GM12878 (cell line): ENCODE data around the gene LHX2. TPM values are rescaled to one million over a fixed set of nuclear protein-coding genes. Genes with fewer than 3 reads are reported as not detected.

Experiments
- ATAC-seq: fragments of 200-7000 bp; cut with Tn5 transposase; 3 replicates; pipeline ENCODE4 v1.9.1; 2020; ENCODE audit warnings: mild to moderate bottlenecking, moderate library complexity
- BruUV-seq: library from RNA; stranded (reverse); fragments of 400-500 nt; replicated peaks from 2 replicates; lab custom pipeline; 2021; lab: Mats Ljungman, UMichigan
- CTCF ChIA-PET: fragments of 300-600 bp; sonication (Branson Sonifier 250); formaldehyde crosslinking; extraction: SDS; loops from one replicate; lab custom pipeline; 2021; ENCODE audit warnings: inconsistent platforms; lab: Yijun Ruan, JAX
- POLR2A ChIA-PET: fragments of 350-600 bp; formaldehyde crosslinking; extraction: SDS; loops from one replicate; lab custom pipeline; 2021; ENCODE audit warnings: inconsistent platforms; lab: Charles Lee
- RAD21 ChIA-PET: fragments of 300-600 bp; sonication (Branson Sonifier 250); formaldehyde crosslinking; loops from one replicate; lab custom pipeline; 2023; ENCODE audit warnings: antibody characterized with exemption; ENCODE audit not compliant: unreplicated experiment; lab: Charles Lee
- SMC1A ChIA-PET: fragments of 300-600 bp; sonication (Branson Sonifier 250); formaldehyde crosslinking; loops from one replicate; lab custom pipeline; 2023; ENCODE audit not compliant: unreplicated experiment, uncharacterized antibody; lab: Charles Lee
- DNase-seq: peaks from one replicate; pipeline ENCODE4 v3.0.0-alpha.2; 2011; ENCODE audit warnings: low read depth, low spot score
- FAIRE-seq: peaks from 3 replicates; lab custom pipeline; 2011; peaks lifted over from hg19 to GRCh38; lab: Jason Lieb, UNC
- H2AFZ ChIP-seq: 2 replicates; pipeline ENCODE4 v1.6.0; 2011; ENCODE audit warnings: low read depth, low read length, control low read depth; ENCODE audit not compliant: control insufficient read depth
- H3K27ac ChIP-seq: 2 replicates; pipeline ENCODE4 v1.5.1; 2011; ENCODE audit warnings: control low read depth; ENCODE audit not compliant: control insufficient read depth, insufficient read depth
- H3K27me3 ChIP-seq, 2 experiments: replicated peaks in 1 of 2; 2 replicates each; pipeline versions ENCODE4 v1.6.0 to v1.6.1; 2011; ENCODE audit warnings: low read length in 1 of 2; ENCODE audit not compliant: control insufficient read depth in 2 of 2, insufficient read depth in 2 of 2
- H3K36me3 ChIP-seq, 2 experiments: 2 replicates each; pipeline ENCODE4 v1.5.1; 2011; ENCODE audit warnings: low read length in 1 of 2; ENCODE audit not compliant: control insufficient read depth in 2 of 2, insufficient read depth in 2 of 2
- H3K4me1 ChIP-seq: 2 replicates; pipeline ENCODE4 v1.6.1; 2011; ENCODE audit warnings: mild to moderate bottlenecking, low read length, moderate library complexity, mixed read lengths; ENCODE audit not compliant: control insufficient read depth, insufficient read depth
- H3K4me2 ChIP-seq: 2 replicates; pipeline ENCODE4 v1.6.0; 2011; ENCODE audit warnings: control low read depth; ENCODE audit not compliant: control insufficient read depth, insufficient read depth
- H3K4me3 ChIP-seq: fragments of 200-600 bp; sonication (generic); 2 replicates; pipeline ENCODE4 v1.5.1; 2016
- H3K79me2 ChIP-seq: 2 replicates; pipeline ENCODE4 v1.6.0; 2011; ENCODE audit warnings: low read length; ENCODE audit not compliant: control insufficient read depth, insufficient read depth
- H3K9ac ChIP-seq: 2 replicates; pipeline ENCODE4 v1.8.0; 2011; ENCODE audit warnings: low read length, control low read depth, mixed read lengths; ENCODE audit not compliant: control insufficient read depth, insufficient read depth
- H3K9me3 ChIP-seq: replicated peaks from 3 replicates; pipeline ENCODE4 v1.5.1; 2011; ENCODE audit warnings: mild to moderate bottlenecking, low read length; ENCODE audit not compliant: control insufficient read depth, insufficient read depth
- H4K20me1 ChIP-seq: 2 replicates; pipeline ENCODE4 v1.6.0; 2011; ENCODE audit not compliant: control insufficient read depth, insufficient read depth
- BACH1 ChIP-seq: fragments of 450-650 bp; IDR thresholded peaks from 2 replicates; pipeline ENCODE4 v1.6.1; 2017; ENCODE audit warnings: mild to moderate bottlenecking, borderline replicate concordance
- BCL11A ChIP-seq: IDR thresholded peaks from 2 replicates; pipeline ENCODE4 v1.6.1; 2011; ENCODE audit warnings: low read depth, low read length
- BHLHE40 ChIP-seq, 2 experiments: fragments of 450-650 bp in 1 of 2; IDR thresholded peaks; 2 replicates each; pipeline ENCODE4 v1.6.1; 2011 to 2017; ENCODE audit warnings: low read depth in 2 of 2, borderline replicate concordance in 1 of 2, improper control_type of control experiment in 1 of 2, low read length in 1 of 2, mild to moderate bottlenecking in 1 of 2
- CBX5 ChIP-seq: sonication (generic); IDR thresholded peaks from 2 replicates; pipeline ENCODE4 v1.6.1; 2016; ENCODE audit warnings: low read depth, moderate library complexity, mild to moderate bottlenecking, inconsistent platforms
- EGR1 ChIP-seq, 2 experiments: IDR thresholded peaks; 1 replicate in 1 of 2; 2 replicates in 1 of 2; pipeline ENCODE4 v1.6.1; 2011 to 2012; ENCODE audit warnings: low read depth in 2 of 2, low read length in 2 of 2, borderline replicate concordance in 1 of 2, mild to moderate bottlenecking in 1 of 2, moderate library complexity in 1 of 2
- ETV6 ChIP-seq, 2 experiments: fragments of 450-650 bp in 1 of 2; IDR thresholded peaks in 1 of 2; conservative IDR thresholded peaks in 1 of 2; 2 replicates each; pipeline ENCODE4 v1.6.1; 2014; ENCODE audit warnings: antibody characterized with exemption in 1 of 2, borderline replicate concordance in 1 of 2, low read depth in 1 of 2, mild to moderate bottlenecking in 1 of 2, moderate library complexity in 1 of 2
- IRF5 ChIP-seq: fragments of 450-650 bp; IDR thresholded peaks from 2 replicates; pipeline ENCODE4 v1.6.1; 2017; ENCODE audit warnings: borderline replicate concordance
- LARP7 ChIP-seq: fragments of 450-650 bp; IDR thresholded peaks from 2 replicates; pipeline ENCODE4 v1.6.1; 2017; ENCODE audit warnings: mild to moderate bottlenecking
- MEF2B ChIP-seq: fragments of 450-650 bp; IDR thresholded peaks from 2 replicates; pipeline ENCODE4 v1.6.1; 2018; ENCODE audit warnings: mild to moderate bottlenecking, moderate library complexity; ENCODE audit not compliant: partially characterized antibody, poor library complexity, severe bottlenecking
- SMARCA5 ChIP-seq: fragments of 450-650 bp; IDR thresholded peaks from 2 replicates; pipeline ENCODE4 v1.6.1; 2017; ENCODE audit warnings: mild to moderate bottlenecking
- TAF1 ChIP-seq: IDR thresholded peaks from 2 replicates; pipeline ENCODE4 v1.6.1; 2011; ENCODE audit warnings: mild to moderate bottlenecking, low read depth, low read length, borderline replicate concordance
- ZBTB40 ChIP-seq: fragments of 450-650 bp; IDR thresholded peaks from 2 replicates; pipeline ENCODE4 v1.6.1; 2016; ENCODE audit warnings: mild to moderate bottlenecking, moderate library complexity, borderline replicate concordance
- WGBS: methylation state at CpG from one replicate; pipeline ENCODE4 v1.1.6; 2016; ENCODE audit warnings: low lambda C conversion rate; ENCODE audit not compliant: insufficient replicate concordance, insufficient coverage; ENCODE audit errors: missing lambda C conversion rate; 5-methylcytosine and 5-hydroxymethylcytosine counted together
- in situ Hi-C: fragments of 300-500 bp; cut with MboI; formaldehyde crosslinking; loops from 9 replicates; pipeline ENCODE4 v1.14.3; 2018; ENCODE audit warnings: mixed read lengths
- intact Hi-C: fragments of 100-400 bp; cut with micrococcal nuclease; formaldehyde crosslinking; loops from one replicate; pipeline ENCODE4 v1.14.2; 2022; ENCODE audit not compliant: unreplicated experiment
- polyA plus RNA-seq, 11 experiments: library from polyadenylated mRNA; depleted of rRNA in 4 of 11; unstranded in 6 of 11; stranded (reverse) in 5 of 11; fragments of >200 nt; fragmentation: Nextera tagmentation in 4 of 11; fragmentation: Illumina TruSeq in 1 of 11; extraction: Ambion mirVana in 4 of 11; extraction: Trizol in 1 of 11; gene quantifications; 1 replicate in 1 of 11; 2 replicates in 10 of 11; pipeline versions ENCODE4 v1.2.1 to v1.2.3, GENCODE V29; 2011 to 2016; ENCODE audit warnings: inconsistent platforms in 2 of 11, missing spikeins in 2 of 11, low read depth in 1 of 11
- total RNA-seq, 4 experiments: library from RNA; depleted of rRNA in 3 of 4; stranded (reverse); fragments of >200 nt in 3 of 4; fragmentation: Illumina TruSeq in 1 of 4; extraction: Trizol in 1 of 4; gene quantifications; 2 replicates each; pipeline versions ENCODE4 v1.2.1 to v1.2.3, GENCODE V29; 2013 to 2021

Gene LHX2
- total and polyA plus RNA-seq, 10 of the 15 experiments (the other 5 are each of a cell fraction or from before 2014, with no cell fraction given), result 0.82 to 69.8 (median 5.3) TPM

DNA sequence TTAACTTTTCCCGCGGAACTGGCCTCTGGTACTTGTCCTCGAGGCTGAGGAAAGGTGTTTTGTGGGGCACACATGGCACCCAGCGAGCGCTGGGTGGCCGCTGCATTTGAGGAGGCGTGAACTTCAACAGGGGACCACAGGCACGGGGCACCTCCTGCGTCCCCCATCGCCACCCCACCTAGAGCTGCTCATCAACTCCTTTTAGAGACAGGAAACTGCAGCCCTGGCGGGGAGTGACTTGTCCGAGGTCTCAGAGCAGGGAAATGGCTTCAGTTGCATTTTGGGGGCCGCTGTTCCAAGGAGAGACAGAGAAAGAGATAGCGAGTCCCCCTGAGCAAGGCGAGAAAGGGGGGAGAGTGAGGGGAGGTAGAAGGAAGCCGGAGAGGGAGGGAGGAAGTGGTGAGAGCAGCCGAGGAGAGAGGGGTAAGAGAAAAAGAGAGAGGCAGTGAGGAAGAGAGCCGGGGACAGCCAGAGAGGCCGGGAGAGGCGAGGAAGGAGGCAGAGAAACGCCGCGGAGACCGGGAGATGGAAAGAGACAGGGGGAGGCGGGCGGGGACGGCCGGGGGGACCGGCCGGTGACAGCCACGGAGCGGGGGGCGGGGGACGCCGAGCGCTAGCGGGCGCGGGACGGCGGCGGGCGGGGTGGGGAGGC lies 12.5 kb upstream of the LHX2 start (continued):
- TF ChIP-seq BCL11A (no peak), CBX5 (no peak), ETV6 (conservative IDR thresholded peaks at IDR 0.05 in 1 of 2, IDR thresholded peaks at IDR 0.05 in 1 of 2; ENCODE audit: borderline replicate concordance in 1 of 2, low read depth in 1 of 2) (no peak), IRF5 (no peak), TAF1 (no peak)
- TF ChIP-seq, all 136 proteins: peak for 15

DNA sequence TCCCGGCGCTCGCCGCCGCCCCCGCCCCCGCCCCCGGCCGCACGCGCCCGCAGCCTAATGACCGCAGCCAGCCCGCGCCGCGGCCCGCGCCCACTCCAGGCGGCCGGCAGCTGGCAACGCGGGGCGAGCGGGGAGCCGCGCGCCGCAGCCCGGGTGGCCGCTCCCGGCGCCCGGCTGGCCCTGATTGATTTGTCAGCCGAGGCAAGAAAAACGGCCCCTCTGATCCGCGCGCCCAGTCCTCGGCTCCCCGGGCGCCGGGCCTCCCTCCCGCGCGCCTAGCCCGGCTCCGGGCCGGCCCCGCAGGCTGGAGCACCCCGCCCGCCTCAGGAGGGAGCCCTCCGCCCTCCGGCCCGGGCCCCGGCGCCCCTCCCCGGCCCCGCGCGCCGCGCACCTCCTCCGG lies 11.9 kb upstream of the LHX2 start:
- ATAC-seq (no peak), DNase-seq (no peak), FAIRE-seq (no peak)
- Histone ChIP-seq H3K9me3 (no peaks in the 10 kb centered on the region), H3K36me3 (no peaks in the 10 kb centered on the region), H3K27me3 (peaks cover 0 to 32% of the 10 kb centered on the region in 2 experiments; a peak in 1 of 4 replicates), H3K27ac (no peak overlapping the region), H3K9ac (no peak overlapping the region), H3K79me2 (no peaks in the 10 kb centered on the region), H2AFZ (no peak overlapping the region), H3K4me3 (no peak overlapping the region), H4K20me1 (peaks cover 2% of the 10 kb centered on the region; the same call in 1 of the 2 replicates), H3K4me2 (peak overlapping the region; percentile 59; the same call in 1 of the 2 replicates), H3K4me1 (peaks cover 30% of the 10 kb centered on the region)
- under 1% methylated on average over 31 of the region's 64 CpGs for WGBS
- ChIA-PET POLR2A (interaction anchor here (3.6 kb wide), 1 partner anchor 12 kb away, joined by 29 read pairs; the partner anchor contains the start of gene LHX2), SMC1A (no interaction called here), RAD21 (no interaction called here), CTCF (interaction anchor here (0.7 to 3.7 kb wide), 3 partner anchors 40 to 204 kb away, joined by 3 to 27 read pairs (median 3); no protein-coding TSS in a partner anchor)
- in situ Hi-C loops (no loop called here), intact Hi-C loops (loop anchor here (5.0 kb wide), 2 partner anchors 72 to 362 kb away; no protein-coding TSS in a partner anchor)
- peak; percentile 38 for TF ChIP-seq SMARCA5
- TF ChIP-seq BACH1, result 0 out of 2 replicates have a peak, but pooled peaks have one; percentile 7
- 0 out of 4 replicates have a peak, but pooled peaks of 1 of the 2 experiments have one; percentile 9 for TF ChIP-seq BHLHE40 (IDR thresholded peaks at IDR 0.05; ENCODE audit: borderline replicate concordance in 1 of 2, low read depth in 2 of 2, low read length in 1 of 2)
- no peak for TF ChIP-seq ZBTB40
- TF ChIP-seq EGR1 (IDR thresholded peaks at IDR 0.05; ENCODE audit: borderline replicate concordance in 1 of 2, low read depth in 2 of 2, low read length in 2 of 2), result peak in 1 of 2 experiments; percentile 26; a peak in 1 of 3 replicates
- peak; percentile 17; the same call in 1 of the 2 replicates for TF ChIP-seq LARP7
- no peak for TF ChIP-seq MEF2B
- BruUV-seq, result no TSS peak
